Stimulated activated CD8-positive, alpha-beta memory T cell treated with anti-CD3 and anti-CD28 coated beads, Interleukin-15, amount 100 ng/mL, for 4 hours (primary cell): ENCODE measurements around the gene SEC23A.
A peak's percentile ranks its signal among the peaks of the same experiment; 100 is the strongest.
"Not testable (repeated sequence)": the region's sequence is repeated elsewhere in the genome, so short reads cannot be mapped to it uniquely, and the experiment has no call there.

Experiments
- DNase-seq, 2 donors: peaks; one replicate each; pipeline ENCODE4 v3.0.0-alpha.2; 2020; ENCODE audit warnings: low read depth in 2 of 2

The SEC23A gene

GRCh38 chr14:39102969-39103957 lies at the start of gene SEC23A:
Gene SEC23A (minus strand): TSS chr14:39103235. CDS start chr14:39096118, 7,117 bp downstream.
- DNase-seq, result peak; percentile 62 to 64

- no peak for DNase-seq
These were observed 42.4 kb upstream of the SEC23A start for GRCh38 chr14:39145266-39145966.

GRCh38 chr14:39143226-39143625 lies 40.2 kb upstream of the SEC23A start:
- DNase-seq, result not testable (repeated sequence)

- not testable (repeated sequence) for DNase-seq
These were observed 38.6 kb upstream of the SEC23A start for GRCh38 chr14:39141623-39142022.

DNA sequence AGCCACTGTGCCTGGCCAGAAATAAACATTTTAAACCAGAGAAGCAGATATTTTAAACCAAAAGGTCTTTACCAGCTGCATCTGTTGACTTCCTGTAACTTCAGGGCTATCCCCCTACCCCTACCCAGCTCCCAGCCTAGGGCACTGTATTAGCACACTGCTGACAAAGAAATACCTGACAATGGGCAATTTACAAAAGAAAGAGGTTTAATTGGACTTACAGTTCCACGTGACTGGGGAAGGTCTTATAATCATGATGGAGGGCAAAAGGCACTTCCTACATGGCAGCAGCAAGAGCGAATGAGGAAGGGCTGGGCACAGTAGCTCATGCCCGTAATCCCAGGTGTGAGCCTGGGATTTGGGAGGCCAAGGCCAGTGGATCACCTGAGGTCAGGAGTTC lies 37.1 kb upstream of the SEC23A start:
- no peak for DNase-seq

- no peak for DNase-seq
These were observed 35.4 kb upstream of the SEC23A start for GRCh38 chr14:39138440-39138839.

DNA sequence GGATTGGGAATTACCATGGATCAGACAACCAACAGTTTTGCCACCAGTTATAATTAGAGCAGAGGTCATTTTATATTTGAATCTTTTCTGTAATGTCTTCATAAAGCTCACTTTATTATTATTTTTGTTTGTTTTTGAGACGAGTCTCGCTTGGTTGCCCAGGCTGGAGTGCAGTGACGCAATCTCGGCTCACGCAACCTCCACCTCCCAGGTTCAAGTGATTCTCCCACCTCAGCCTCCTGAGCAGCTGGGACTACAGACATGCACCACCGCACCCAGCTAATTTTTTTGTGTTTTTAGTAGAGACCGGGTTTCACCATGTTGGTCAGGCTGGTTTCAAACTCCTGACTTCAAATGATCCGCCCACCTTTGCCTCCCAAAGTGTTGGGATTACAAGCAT lies 34.8 kb upstream of the SEC23A start:
- not testable (repeated sequence) for DNase-seq

DNA sequence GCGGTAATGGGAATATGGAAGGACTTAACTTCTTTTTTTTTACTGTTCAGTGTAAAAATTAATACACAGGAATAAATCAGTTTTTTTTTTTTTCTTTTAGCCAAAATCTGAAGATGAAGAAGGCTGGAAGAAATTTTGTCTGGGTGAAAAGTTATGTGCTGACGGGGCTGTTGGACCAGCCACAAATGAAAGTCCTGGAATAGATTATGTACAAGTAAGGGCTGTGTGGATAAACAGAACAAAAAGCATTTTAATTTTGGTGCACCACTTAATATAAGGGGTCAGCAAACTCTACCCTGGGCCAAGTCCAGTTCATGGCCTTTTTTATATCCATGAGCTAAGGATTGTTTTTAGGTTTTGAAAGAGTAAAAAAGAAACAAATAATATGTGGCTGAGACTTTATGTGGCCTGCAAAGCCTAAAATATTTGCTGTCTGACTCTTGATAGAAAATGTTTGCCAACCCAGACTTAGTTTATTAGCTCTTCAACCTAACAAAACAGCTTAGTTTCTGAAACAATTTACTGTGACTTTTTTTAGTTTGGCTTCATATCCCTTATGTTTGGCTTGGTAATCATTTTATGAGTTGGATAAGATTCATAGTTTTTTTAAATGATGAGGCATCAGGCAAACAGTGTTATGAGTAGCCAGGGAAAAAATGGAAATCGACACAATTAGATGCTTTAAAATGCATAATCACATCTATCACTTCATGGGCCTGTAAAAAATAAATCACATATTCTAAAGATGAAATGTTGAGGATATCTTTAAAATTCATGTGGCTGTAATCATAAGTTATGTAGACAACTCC lies 19.5 kb upstream of the SEC23A start:
- no peak for DNase-seq

DNA sequence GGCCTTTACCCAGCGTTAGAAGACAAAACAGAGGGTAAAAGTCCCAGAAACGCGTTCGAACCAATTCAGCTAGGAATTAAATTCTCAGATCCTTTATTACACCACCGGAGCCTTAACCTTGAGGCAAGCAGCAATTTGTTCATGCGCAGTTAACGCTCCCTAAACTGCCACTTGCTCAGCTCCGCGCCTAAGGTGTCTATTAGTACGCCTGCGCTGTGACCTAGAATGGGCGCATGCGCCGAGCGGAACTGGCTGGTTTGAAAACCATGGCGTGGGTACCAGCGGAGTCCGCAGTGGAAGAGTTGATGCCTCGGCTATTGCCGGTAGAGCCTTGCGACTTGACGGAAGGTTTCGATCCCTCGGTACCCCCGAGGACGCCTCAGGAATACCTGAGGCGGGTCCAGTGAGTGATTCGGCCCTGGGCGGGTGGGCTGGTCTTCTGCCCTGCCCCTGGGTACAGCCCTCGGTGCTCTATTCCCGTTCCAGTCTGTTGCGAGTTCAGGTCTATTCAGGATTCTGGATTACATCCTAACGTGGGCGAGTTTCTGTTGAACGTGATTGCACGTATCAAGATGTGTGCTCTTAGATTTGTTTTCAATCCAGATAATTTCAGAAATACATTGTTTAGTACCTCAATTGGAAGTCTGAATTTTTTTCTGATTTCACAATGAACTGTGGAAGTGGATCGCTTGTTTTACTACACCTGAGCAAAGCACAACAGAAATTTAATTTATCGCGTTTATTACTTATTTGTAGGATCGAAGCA lies 11.2 kb upstream of the SEC23A start, which contains the start of gene GEMIN2:
GEMIN2 (plus strand) TSS at position 251 of the 766 bp plus-strand sequence; CDS start at position 267, 16 bp downstream.
- DNase-seq, result peak; percentile 85 to 90

GRCh38 chr14:39113685-39114072 lies 10.6 kb upstream of the SEC23A start:
- DNase-seq, result no peak

DNA sequence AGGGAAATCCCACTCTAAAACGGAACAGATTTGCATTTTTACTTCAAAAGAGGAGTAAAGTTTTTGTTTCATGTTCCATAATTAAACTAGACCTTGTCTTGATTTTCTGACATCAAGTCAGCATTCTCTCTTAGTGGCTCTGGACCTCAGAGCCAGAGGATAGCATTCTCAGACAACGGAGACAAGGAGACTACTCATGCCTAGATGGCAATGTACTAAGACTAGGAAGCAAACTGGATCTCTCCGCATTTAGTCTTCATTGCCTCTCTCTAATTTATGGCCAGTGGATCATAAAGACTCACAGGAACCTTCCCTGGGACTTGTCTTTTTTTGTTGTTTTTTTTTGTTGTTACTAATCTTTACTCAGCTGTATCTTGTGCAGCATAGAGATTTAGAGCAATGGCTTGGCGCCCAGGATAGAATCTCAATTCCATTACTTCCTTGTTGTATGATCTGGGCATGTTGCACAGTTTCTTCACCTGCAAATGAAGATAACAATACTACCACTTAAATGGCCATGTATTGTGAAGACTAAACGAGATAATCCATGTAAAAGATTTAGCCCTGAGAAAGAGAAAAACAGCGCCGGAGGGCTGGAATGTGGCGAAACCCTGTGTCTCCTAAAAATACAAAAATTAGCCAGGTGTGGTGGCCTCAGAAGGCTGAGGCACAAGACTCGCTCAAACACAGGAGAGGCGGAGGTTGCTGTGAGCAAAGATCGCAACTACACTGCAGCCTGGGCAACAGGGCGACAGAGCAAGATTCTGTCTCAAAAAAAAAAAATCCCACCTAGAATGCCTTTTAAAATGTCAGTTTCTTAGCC lies 7.1 kb upstream of the SEC23A start:
- no peak for DNase-seq

DNA sequence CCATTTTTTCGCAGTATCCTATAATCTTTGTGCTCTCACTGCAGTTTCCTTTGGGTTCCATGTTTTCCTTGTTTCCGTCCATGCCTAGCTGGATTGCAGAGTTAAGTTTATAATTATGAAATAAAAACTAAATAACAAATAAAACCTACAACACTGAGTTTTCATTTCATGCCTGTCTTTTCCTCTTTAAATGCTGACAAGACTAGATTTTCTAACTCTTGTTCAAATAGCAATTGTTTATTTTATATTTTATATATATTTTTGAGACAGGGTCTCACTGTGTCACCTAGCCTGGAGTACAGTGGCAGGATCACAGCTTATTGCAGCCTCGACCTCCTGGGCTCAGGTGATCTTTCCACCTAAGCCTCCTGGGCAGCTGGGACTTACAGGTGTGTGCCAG lies 5.8 kb upstream of the SEC23A start:
- no peak for DNase-seq

GRCh38 chr14:39107591-39107996 lies 4.6 kb upstream of the SEC23A start:
- DNase-seq, result no peak

GRCh38 chr14:39104078-39104801 lies 1.2 kb upstream of the SEC23A start:
- not testable (repeated sequence) for DNase-seq

GRCh38 chr14:39102265-39102968 lies 618 bp downstream of the SEC23A start:
- DNase-seq, result no peak

GRCh38 chr14:39099748-39100147 lies 3.3 kb downstream of the SEC23A start:
- DNase-seq, result no peak

GRCh38 chr14:39099215-39099614 lies 3.8 kb downstream of the SEC23A start:
- not testable (repeated sequence) for DNase-seq

- no peak for DNase-seq
These were observed 5.9 kb downstream of the SEC23A start for GRCh38 chr14:39097159-39097558.

DNA sequence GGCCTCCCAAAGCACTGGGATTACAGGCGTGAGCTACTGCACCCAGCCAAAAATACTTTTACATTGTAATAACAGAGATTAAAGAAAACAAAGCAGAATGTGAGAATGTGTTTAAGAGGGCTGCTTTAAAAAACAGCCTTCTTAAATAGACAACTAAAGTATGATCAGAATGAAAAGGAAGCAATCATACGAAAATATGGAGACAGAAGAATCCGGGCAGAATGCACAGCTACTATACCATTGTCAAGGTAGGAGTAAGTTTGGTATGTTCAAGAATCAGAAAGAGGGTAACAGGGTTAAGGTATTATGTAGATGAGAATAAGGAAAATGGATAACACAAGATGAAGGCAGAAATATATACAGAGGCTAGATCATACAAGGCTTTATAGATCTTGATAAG lies 8.5 kb downstream of the SEC23A start:
- DNase-seq, result no peak
